SK-N-SH (cell line): ENCODE data around the gene GORASP1. TPM values are rescaled to one million over a fixed set of nuclear protein-coding genes. Genes with fewer than 3 reads are reported as not detected.
A peak's percentile ranks its signal among the peaks of the same experiment; 100 is the strongest.

Experiments
- CTCF ChIA-PET: fragments of 300-600, 350-600 bp; formaldehyde crosslinking; extraction: SDS; loops from one replicate; lab custom pipeline; 2021; lab: Yijun Ruan, JAX
- POLR2A ChIA-PET: fragments of 350-600 bp; sonication (Branson Sonifier 250); formaldehyde crosslinking; extraction: SDS; loops from one replicate; lab custom pipeline; 2020; ENCODE audit warnings: antibody characterized with exemption, inconsistent platforms; lab: Yijun Ruan, JAX
- DNase-seq: peaks from one replicate; pipeline ENCODE4 v3.0.0; 2012
- H2AFZ ChIP-seq: fragments of 200-600 bp; sonication (generic); 2 replicates; pipeline ENCODE4 v1.8.1; 2016; ENCODE audit warnings: antibody characterized with exemption, mild to moderate bottlenecking, low read depth
- H3F3A ChIP-seq: fragments of 200-600 bp; sonication (generic); replicated peaks from 2 replicates; pipeline ENCODE3; 2016; ENCODE audit warnings: antibody characterized with exemption, mild to moderate bottlenecking; ENCODE audit not compliant: insufficient read depth
- H3K27ac ChIP-seq, 2 experiments: fragments of 200-500 bp in 1 of 2; fragments of 200-600 bp in 1 of 2; sonication (Bioruptor generic) in 1 of 2; sonication (generic), shearing (Covaris generic) in 1 of 2; 2 replicates each; pipeline versions ENCODE4 v1.5.1 to v1.6.1; 2014 to 2016; ENCODE audit warnings: low read depth in 2 of 2, inconsistent platforms in 1 of 2, low read length in 1 of 2, mild to moderate bottlenecking in 1 of 2, mixed read lengths in 1 of 2
- H3K27me3 ChIP-seq: fragments of 200-600 bp; sonication (generic), shearing (Covaris generic); 2 replicates; pipeline ENCODE4 v1.6.1; 2016; ENCODE audit warnings: mixed run types; ENCODE audit not compliant: insufficient read depth
- H3K36me3 ChIP-seq, 2 experiments: fragments of 200-500 bp in 1 of 2; fragments of 200-600 bp in 1 of 2; sonication (Bioruptor generic) in 1 of 2; sonication (generic) in 1 of 2; replicated peaks in 1 of 2; 2 replicates each; pipeline versions ENCODE3 to v1.5.1; 2014 to 2016; ENCODE audit warnings: low read length in 1 of 2, mild to moderate bottlenecking in 1 of 2; ENCODE audit not compliant: insufficient read depth in 2 of 2, control insufficient read depth in 1 of 2
- H3K4me1 ChIP-seq, 2 experiments: fragments of 200-500 bp in 1 of 2; fragments of 200-600 bp in 1 of 2; sonication (Bioruptor generic) in 1 of 2; sonication (generic), shearing (Covaris generic) in 1 of 2; 2 replicates each; pipeline versions ENCODE4 v1.5.1 to v1.6.1; 2014 to 2016; ENCODE audit warnings: low read depth in 1 of 2, low read length in 1 of 2, mixed run types in 1 of 2; ENCODE audit not compliant: insufficient read depth in 2 of 2, control insufficient read depth in 1 of 2
- H3K4me2 ChIP-seq: fragments of 200-600 bp; sonication (generic), shearing (Covaris generic); 2 replicates; pipeline ENCODE4 v1.6.1; 2017; ENCODE audit warnings: mixed run types
- H3K4me3 ChIP-seq, 2 experiments: fragments of 200-500 bp in 1 of 2; fragments of 200-600 bp in 1 of 2; sonication (Bioruptor generic) in 1 of 2; sonication (generic), shearing (Covaris generic) in 1 of 2; 2 replicates each; pipeline versions ENCODE4 v1.5.1 to v1.8.1; 2014 to 2016; ENCODE audit warnings: low read depth in 2 of 2, inconsistent platforms in 1 of 2, low read length in 1 of 2, mild to moderate bottlenecking in 1 of 2, mixed read lengths in 1 of 2, moderate library complexity in 1 of 2
- H3K79me2 ChIP-seq: fragments of 200-600 bp; sonication (generic); 2 replicates; pipeline ENCODE4 v1.8.1; 2017; ENCODE audit warnings: mild to moderate bottlenecking; ENCODE audit not compliant: insufficient read depth
- H3K9ac ChIP-seq: fragments of 200-600 bp; sonication (generic); 2 replicates; pipeline ENCODE4 v1.6.1; 2017; ENCODE audit warnings: mixed run types
- H3K9me2 ChIP-seq: fragments of 200-600 bp; sonication (generic); 2 replicates; pipeline ENCODE4 v1.6.1; 2017; ENCODE audit warnings: mixed run types
- H3K9me3 ChIP-seq: fragments of 200-600 bp; sonication (generic); 2 replicates; pipeline ENCODE4 v1.6.1; 2017; ENCODE audit warnings: mixed run types, mild to moderate bottlenecking, moderate library complexity
- H4K20me1 ChIP-seq: fragments of 200-600 bp; sonication (generic); 2 replicates; pipeline ENCODE4 v1.6.1; 2017; ENCODE audit warnings: mild to moderate bottlenecking, mixed run types; ENCODE audit not compliant: insufficient read depth
- CHD2 ChIP-seq: fragments of 150-350 bp; IDR thresholded peaks from 2 replicates; pipeline ENCODE4 v1.6.1; 2018; ENCODE audit warnings: low read length; ENCODE audit not compliant: partially characterized antibody
- CTCF ChIP-seq: fragments of 200-600 bp; sonication (generic); IDR thresholded peaks from 2 replicates; pipeline ENCODE4 v1.6.1; 2017; ENCODE audit warnings: antibody characterized with exemption, mild to moderate bottlenecking, moderate library complexity
- EZH2phosphoT487 ChIP-seq: fragments of 200-600 bp; sonication (generic); IDR thresholded peaks from 2 replicates; pipeline ENCODE4 v1.6.1; 2017; ENCODE audit warnings: low read depth, mixed run types, mild to moderate bottlenecking, antibody characterized with exemption, moderate library complexity, borderline replicate concordance
- FOSL2 ChIP-seq: IDR thresholded peaks from 2 replicates; pipeline ENCODE4 v1.4.0; 2012; ENCODE audit warnings: low read depth, mild to moderate bottlenecking, moderate library complexity, borderline replicate concordance
- FOXJ3 ChIP-seq: sonication (generic); formaldehyde crosslinking; IDR thresholded peaks from 2 replicates; pipeline ENCODE4 v1.5.1; 2020; ENCODE audit warnings: mild to moderate bottlenecking, missing genetic modification reagents
- GATA2 ChIP-seq: sonication (generic); formaldehyde crosslinking; IDR thresholded peaks from 2 replicates; pipeline ENCODE4 v1.5.0; 2020; ENCODE audit warnings: mild to moderate bottlenecking, missing genetic modification reagents
- JUND ChIP-seq: IDR thresholded peaks from 2 replicates; pipeline ENCODE4 v1.4.0; 2012
- NRF1 ChIP-seq: IDR thresholded peaks from 2 replicates; pipeline ENCODE4 v1.6.1; 2012; ENCODE audit warnings: low read depth, mild to moderate bottlenecking, low read length
- RCOR1 ChIP-seq: fragments of 150-350 bp; IDR thresholded peaks from 2 replicates; pipeline ENCODE4 v1.6.1; 2017; ENCODE audit warnings: antibody characterized with exemption, low read length
- RXRA ChIP-seq: IDR thresholded peaks from 2 replicates; pipeline ENCODE4 v1.4.0; 2012; ENCODE audit warnings: low read depth, mild to moderate bottlenecking, borderline replicate concordance
- TAF1 ChIP-seq: IDR thresholded peaks from 2 replicates; pipeline ENCODE4 v1.6.1; 2012; ENCODE audit warnings: low read depth, mild to moderate bottlenecking, low read length, moderate library complexity, borderline replicate concordance
- WGBS: methylation state at CpG from one replicate; pipeline ENCODE4 v1.1.6; 2017; ENCODE audit warnings: low lambda C conversion rate; 5-methylcytosine and 5-hydroxymethylcytosine counted together
- polyA plus RNA-seq, 3 experiments: library from polyadenylated mRNA; depleted of rRNA; stranded (reverse); fragments of >200 nt; gene quantifications; 2 replicates each; pipeline ENCODE4 v1.2.3, GENCODE V29; 2012
- TF ChIP-seq, protein P1 (sequence below): IDR thresholded peaks from 2 replicates; pipeline ENCODE4 v1.4.0; 2012; ENCODE audit warnings: low read depth
- TF ChIP-seq, protein P2 (sequence below): fragments of 150-350 bp; IDR thresholded peaks from 2 replicates; pipeline ENCODE4 v1.6.1; 2016; ENCODE audit warnings: mild to moderate bottlenecking, low read depth, low read length

GORASP1 gene
- polyA plus RNA-seq, 1 of the 3 experiments (the other 2 are of a cell fraction): 44.3 TPM

DNA sequence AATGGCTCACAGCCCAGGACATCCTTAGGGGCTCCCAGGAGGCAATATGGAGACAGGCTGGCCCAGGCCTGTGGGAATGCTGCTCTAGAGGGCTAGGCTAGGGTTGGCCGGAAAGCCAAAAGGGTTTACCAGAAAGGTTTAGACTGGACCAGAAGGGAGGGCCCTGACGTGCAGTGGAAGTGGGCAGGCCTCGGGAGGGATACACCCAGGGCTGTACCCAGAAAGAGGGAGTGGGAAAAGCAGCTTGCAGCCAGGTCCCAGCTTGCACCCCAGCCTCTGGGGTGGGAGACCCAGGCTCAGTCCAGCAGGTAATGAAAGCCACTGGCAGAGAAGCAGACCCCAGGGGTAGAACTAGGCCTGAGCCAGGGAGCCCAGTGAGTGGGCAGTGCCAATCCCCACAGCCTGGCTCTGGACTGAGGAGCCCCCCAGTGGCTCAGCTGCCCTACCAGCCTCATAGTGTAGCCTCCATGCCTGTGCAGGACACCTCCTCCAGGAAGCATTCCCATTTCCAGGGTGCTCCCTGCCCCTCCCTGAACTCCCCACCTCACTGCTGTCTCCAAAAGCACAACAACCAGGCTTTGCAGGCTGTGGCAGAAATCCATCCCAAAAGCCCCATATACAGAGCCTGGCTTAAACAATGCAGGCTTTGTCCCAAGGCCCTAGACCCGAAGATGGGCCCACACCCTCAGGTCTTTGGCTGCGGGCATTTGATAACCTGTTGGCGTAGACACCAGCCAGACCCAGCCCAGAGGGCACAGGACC, 3.5 kb downstream of the GORASP1 start:
- peaks cover 6% of the 10 kb centered on the region for H3F3A ChIP-seq
- no peak for TF ChIP-seq GATA2 (CRISPR knock-in tag)
- TF ChIP-seq, protein P1, sequence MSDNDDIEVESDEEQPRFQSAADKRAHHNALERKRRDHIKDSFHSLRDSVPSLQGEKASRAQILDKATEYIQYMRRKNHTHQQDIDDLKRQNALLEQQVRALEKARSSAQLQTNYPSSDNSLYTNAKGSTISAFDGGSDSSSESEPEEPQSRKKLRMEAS: no peak
- TF ChIP-seq JUND: no peak
- no peak for TF ChIP-seq FOXJ3 (CRISPR knock-in tag)
- TF ChIP-seq FOSL2: no peak
- TF ChIP-seq EZH2phosphoT487: no peak
- TF ChIP-seq CHD2: no peak
- no peak for TF ChIP-seq TAF1
- TF ChIP-seq RXRA: no peak
- no peak for TF ChIP-seq NRF1
- no peak overlapping the region for H2AFZ ChIP-seq
- peaks cover 54% of the 10 kb centered on the region for H3K79me2 ChIP-seq
- 88% methylated on average over 6 of the region's 6 CpGs for WGBS
- no peaks in the 10 kb centered on the region for H3K9me2 ChIP-seq
- H3K4me1 ChIP-seq: peaks cover 4 to 25% of the 10 kb centered on the region in 2 experiments; a peak in 2 of 4 replicates
- POLR2A ChIA-PET: interaction anchor here (0.6 kb wide), 1 partner anchor 280 kb away, joined by 3 read pairs; no protein-coding TSS in a partner anchor
- H3K9ac ChIP-seq: no peak overlapping the region
- peaks cover 50% of the 10 kb centered on the region for H4K20me1 ChIP-seq
- no peaks in the 10 kb centered on the region for H3K9me3 ChIP-seq
- no peak overlapping the region; a peak in 1 of 4 replicates for H3K27ac ChIP-seq
- no peak overlapping the region for H3K4me3 ChIP-seq
- no peak for DNase-seq
- CTCF ChIA-PET: interaction anchor here (0.9 to 3.0 kb wide), 3 partner anchors 85 to 188 kb away, joined by 3 to 20 read pairs (median 18); no protein-coding TSS in a partner anchor
- peaks cover 7 to 24% of the 10 kb centered on the region in 2 experiments for H3K36me3 ChIP-seq
- H3K4me2 ChIP-seq: no peak overlapping the region
- H3K27me3 ChIP-seq: no peaks in the 10 kb centered on the region

GRCh38 chr3:39103324-39103693, 4.1 kb downstream of the GORASP1 start:
- Histone ChIP-seq H3K4me3 (no peak overlapping the region), H3K27ac (no peak overlapping the region)
- CTCF ChIA-PET: interaction anchor here (2.4 kb wide), 1 partner anchor 185 kb away, joined by 20 read pairs; no protein-coding TSS in a partner anchor
- 0 out of 2 replicates have a peak, but pooled peaks have one; percentile 14 for TF ChIP-seq CTCF
- no peak for TF ChIP-seq RCOR1
- TF ChIP-seq, protein P2, sequence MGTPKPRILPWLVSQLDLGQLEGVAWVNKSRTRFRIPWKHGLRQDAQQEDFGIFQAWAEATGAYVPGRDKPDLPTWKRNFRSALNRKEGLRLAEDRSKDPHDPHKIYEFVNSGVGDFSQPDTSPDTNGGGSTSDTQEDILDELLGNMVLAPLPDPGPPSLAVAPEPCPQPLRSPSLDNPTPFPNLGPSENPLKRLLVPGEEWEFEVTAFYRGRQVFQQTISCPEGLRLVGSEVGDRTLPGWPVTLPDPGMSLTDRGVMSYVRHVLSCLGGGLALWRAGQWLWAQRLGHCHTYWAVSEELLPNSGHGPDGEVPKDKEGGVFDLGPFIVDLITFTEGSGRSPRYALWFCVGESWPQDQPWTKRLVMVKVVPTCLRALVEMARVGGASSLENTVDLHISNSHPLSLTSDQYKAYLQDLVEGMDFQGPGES: no peak
- TF ChIP-seq, all 33 proteins: peak for 1
- Histone ChIP-seq H3K36me3 (peaks cover 7 to 30% of the 10 kb centered on the region in 2 experiments), H3K27me3 (no peaks in the 10 kb centered on the region), H4K20me1 (peaks cover 50% of the 10 kb centered on the region), H3K9me2 (no peaks in the 10 kb centered on the region), H3K4me2 (no peak overlapping the region), H3F3A (peaks cover 6% of the 10 kb centered on the region), H3K9me3 (no peaks in the 10 kb centered on the region), H3K79me2 (peaks cover 54% of the 10 kb centered on the region), H3K9ac (no peak overlapping the region), H3K4me1 (peaks cover 4 to 24% of the 10 kb centered on the region in 2 experiments; a peak in 2 of 4 replicates), H2AFZ (no peak overlapping the region)
- POLR2A ChIA-PET: no interaction called here
- 83% methylated on average over 3 of the region's 4 CpGs for WGBS
- no peak for DNase-seq
